Activated naive CD4-positive, alpha-beta T cell treated with anti-CD3 and anti-CD28 coated beads, Interleukin-2, amount 10 ng/mL, durations not matched to agents 7 days and 5 days (primary cell): ENCODE data around the gene KRTAP5-2.
"Not testable (repeated sequence)": the region's sequence is repeated elsewhere in the genome, so short reads cannot be mapped to it uniquely, and the experiment has no call there.

ENCODE experiments used
- CTCF ChIA-PET: fragments of 350-600 bp; sonication (Branson Sonifier 250); formaldehyde crosslinking; loops from one replicate; lab custom pipeline; 2021; ENCODE audit warnings: antibody characterized with exemption; lab: Charles Lee
- DNase-seq: peaks from one replicate; pipeline ENCODE4 v3.0.0-alpha.2; 2020
- H3K27ac Mint-ChIP-seq: one replicate; pipeline ENCODE4 v1.8.0; 2021; ENCODE audit warnings: mild to moderate bottlenecking, moderate library complexity, mixed read lengths
- H3K27me3 Mint-ChIP-seq: one replicate; pipeline ENCODE4 v1.8.0; 2021; ENCODE audit warnings: mild to moderate bottlenecking, mixed read lengths
- H3K36me3 Mint-ChIP-seq: one replicate; pipeline ENCODE4 v1.8.0; 2021; ENCODE audit warnings: mixed read lengths
- H3K4me1 Mint-ChIP-seq: one replicate; pipeline ENCODE4 v1.8.0; 2021; ENCODE audit warnings: mixed read lengths
- H3K4me3 Mint-ChIP-seq: one replicate; pipeline ENCODE4 v1.8.0; 2021; ENCODE audit warnings: mild to moderate bottlenecking, moderate library complexity, mixed read lengths
- H3K9me3 Mint-ChIP-seq: one replicate; pipeline ENCODE4 v1.8.0; 2021; ENCODE audit warnings: mixed read lengths

KRTAP5-2 gene

DNA sequence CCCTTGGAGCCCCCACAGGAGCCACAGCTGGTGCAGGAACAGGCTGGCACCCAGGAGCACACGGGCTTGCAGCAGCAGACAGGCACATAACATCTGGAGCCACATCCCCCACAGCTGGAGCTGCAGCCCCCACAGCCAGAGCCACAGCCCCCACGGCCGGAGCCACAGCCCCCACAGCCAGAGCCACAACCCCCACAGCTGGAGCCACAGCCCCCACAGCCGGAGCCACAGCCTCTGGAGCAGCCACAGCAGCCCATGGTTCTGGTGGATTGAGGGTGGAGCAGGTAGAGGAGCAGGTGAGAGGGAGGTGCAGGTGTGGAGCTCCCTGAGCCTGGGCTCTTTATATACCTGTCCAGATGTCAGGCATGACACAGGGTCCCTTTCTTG, at the start of gene KRTAP5-2:
Gene KRTAP5-2, minus strand, starts transcription at position 301 of the 387 bp plus-strand sequence. Its CDS starts 44 bp downstream, at position 257.
- CTCF ChIA-PET = interaction anchor here (1.2 kb wide), 1 partner anchor 23 kb away, joined by 3 read pairs; no protein-coding TSS in a partner anchor
- Mint-ChIP-seq H3K27ac (peak within 1 kb of the TSS; percentile 38), H3K9me3 (no peaks in the 10 kb centered on the region), H3K27me3 (peaks cover 69% of the 10 kb centered on the region), H3K36me3 (no peaks in the 10 kb centered on the region), H3K4me1 (peaks cover 5% of the 10 kb centered on the region), H3K4me3 (no peak within 1 kb of the TSS)
- DNase-seq = no peak

GRCh38 chr11:1646540-1646939, 48.4 kb upstream of the KRTAP5-2 start:
- not testable (repeated sequence) for H3K9me3 Mint-ChIP-seq, H3K27ac Mint-ChIP-seq, H3K4me3 Mint-ChIP-seq, H3K36me3 Mint-ChIP-seq, H3K4me1 Mint-ChIP-seq
- DNase-seq = peak; percentile 5
- CTCF ChIA-PET = interaction anchor here (0.7 to 2.1 kb wide), 2 partner anchors 15 to 186 kb away, joined by 5 read pairs; no protein-coding TSS in a partner anchor
- peaks cover 27% of the 10 kb centered on the region for H3K27me3 Mint-ChIP-seq

DNA sequence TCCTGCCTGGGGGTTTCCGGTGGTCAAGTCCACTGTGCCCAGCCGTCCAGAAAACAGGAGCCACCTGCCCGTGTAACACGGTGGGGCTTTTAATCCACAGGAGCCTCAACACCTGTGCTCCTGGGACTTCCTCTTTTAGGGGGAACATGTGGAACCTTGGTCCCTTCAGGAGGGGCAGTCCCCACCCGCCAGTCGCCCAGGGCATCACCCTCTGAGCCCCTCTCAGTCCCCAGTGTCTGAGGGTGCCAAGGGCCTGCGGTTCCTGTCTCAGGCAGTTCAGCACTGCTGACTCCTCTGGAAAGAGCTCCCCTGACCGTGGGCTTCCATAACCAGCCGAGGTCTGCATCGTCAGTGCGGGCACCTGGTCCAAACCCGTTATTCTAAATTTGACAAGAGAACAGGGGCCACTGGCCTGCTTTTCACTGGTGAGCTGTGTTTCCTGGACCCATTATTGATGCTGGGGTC, 47.3 kb upstream of the KRTAP5-2 start:
- Mint-ChIP-seq H3K36me3 (no peaks in the 10 kb centered on the region), H3K9me3 (no peaks in the 10 kb centered on the region), H3K27me3 (peaks cover 15% of the 10 kb centered on the region), H3K27ac (no peak overlapping the region), H3K4me1 (no peaks in the 10 kb centered on the region), H3K4me3 (no peak overlapping the region)
- CTCF ChIA-PET = interaction anchor here (0.9 to 2.1 kb wide), 2 partner anchors 8 to 13 kb away, joined by 3 to 5 read pairs; no protein-coding TSS in a partner anchor
- no peak for DNase-seq

DNA sequence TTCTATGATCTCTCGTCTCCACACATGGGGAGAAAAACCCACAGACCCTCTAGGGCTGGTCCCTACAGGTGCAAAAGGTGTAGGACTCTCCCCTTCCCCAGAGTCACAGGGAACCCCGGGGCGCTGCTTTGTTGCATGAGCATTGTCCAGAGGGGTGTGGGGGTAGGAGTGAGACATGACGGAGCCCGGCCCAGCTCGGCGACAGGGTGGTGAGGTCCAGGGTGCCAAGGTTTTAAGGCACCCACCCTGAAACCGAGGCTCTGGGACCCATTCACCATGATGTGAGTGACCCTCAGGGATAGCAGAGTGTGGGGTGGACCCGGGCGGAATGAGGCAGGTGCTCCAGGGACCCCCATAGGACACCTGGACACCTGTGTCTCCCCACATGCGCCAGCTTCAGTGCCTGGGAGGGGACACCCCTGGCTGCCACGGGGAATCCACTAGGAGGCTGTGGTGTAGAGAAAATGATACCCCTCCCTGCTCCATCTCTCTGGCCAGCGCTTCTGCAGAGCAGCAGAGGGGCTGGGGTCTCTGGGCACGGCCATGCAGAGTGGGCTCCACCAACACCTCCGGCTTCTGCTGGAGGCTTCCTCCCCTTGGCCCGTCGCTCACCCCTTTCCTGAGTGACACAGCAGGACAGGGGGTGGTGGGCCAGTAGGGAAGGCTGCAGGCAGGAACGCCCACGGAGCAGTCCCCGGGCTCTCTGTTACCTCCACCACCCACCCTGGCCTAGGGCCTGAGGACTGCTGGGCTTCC, 46.7 kb upstream of the KRTAP5-2 start:
- peaks cover 19% of the 10 kb centered on the region for H3K27me3 Mint-ChIP-seq
- no peaks in the 10 kb centered on the region for H3K4me1 Mint-ChIP-seq
- H3K27ac Mint-ChIP-seq = no peak overlapping the region
- no peaks in the 10 kb centered on the region for H3K36me3 Mint-ChIP-seq
- H3K4me3 Mint-ChIP-seq = no peak overlapping the region
- peak; percentile 14 for DNase-seq
- CTCF ChIA-PET = interaction anchor here (0.8 to 0.9 kb wide), 2 partner anchors 7 to 187 kb away, joined by 3 read pairs; no protein-coding TSS in a partner anchor
- H3K9me3 Mint-ChIP-seq = no peaks in the 10 kb centered on the region

- peaks cover 26% of the 10 kb centered on the region for H3K27me3 Mint-ChIP-seq
- peaks cover 2% of the 10 kb centered on the region for H3K4me1 Mint-ChIP-seq
- H3K36me3 Mint-ChIP-seq = no peaks in the 10 kb centered on the region
- DNase-seq = peak; percentile 12
- no peaks in the 10 kb centered on the region for H3K9me3 Mint-ChIP-seq
- CTCF ChIA-PET = no interaction called here
- no peak overlapping the region for H3K4me3 Mint-ChIP-seq
- H3K27ac Mint-ChIP-seq = no peak overlapping the region
These were observed 45.1 kb upstream of the KRTAP5-2 start for GRCh38 chr11:1643146-1643690.

DNA sequence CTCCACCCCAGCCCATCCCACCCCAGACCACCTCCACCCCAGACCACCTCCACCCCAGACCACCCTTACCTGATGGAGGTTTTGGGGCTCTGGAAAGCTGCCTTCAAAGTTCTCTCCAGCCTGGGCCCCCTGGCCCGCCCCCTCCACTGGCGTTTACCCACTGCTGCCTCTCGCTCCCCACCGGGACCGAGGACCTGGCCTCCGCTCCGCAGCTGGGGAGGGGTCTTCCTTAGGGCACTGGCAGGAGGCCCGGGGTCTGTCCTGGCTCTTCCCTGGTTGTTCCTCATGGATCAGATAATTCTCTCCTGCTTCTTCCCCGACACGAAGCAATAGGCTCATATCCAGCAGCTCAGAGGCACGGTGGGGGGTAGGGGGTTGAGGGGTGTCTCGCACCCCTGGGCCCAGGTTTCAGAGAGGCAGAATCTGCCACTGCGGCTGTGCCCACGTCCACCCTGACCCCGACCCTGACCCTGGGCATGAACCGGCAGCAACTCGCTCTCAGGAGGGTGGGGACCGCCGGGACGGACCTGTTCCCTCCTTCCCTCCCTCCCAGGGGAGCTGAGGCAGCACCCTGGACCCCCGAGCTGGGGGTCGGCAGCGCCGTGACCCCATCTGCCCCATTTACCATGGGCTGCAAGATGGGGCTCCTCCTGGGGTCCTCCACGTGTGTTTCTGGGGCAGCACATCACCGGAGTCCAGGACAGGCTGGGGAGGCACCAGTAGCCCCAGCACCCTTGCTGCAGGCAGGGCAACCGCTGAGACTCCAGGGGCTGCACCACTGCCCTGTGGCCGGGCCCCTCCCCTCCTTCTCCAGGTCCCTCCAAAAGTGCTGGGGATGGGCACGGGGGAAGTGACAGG, 44.4 kb upstream of the KRTAP5-2 start:
- Mint-ChIP-seq H3K36me3 (no peaks in the 10 kb centered on the region), H3K4me1 (peaks cover 2% of the 10 kb centered on the region), H3K9me3 (no peaks in the 10 kb centered on the region), H3K27ac (no peak overlapping the region), H3K27me3 (peaks cover 26% of the 10 kb centered on the region), H3K4me3 (no peak overlapping the region)
- DNase-seq = peak; percentile 14
- CTCF ChIA-PET = no interaction called here

DNA sequence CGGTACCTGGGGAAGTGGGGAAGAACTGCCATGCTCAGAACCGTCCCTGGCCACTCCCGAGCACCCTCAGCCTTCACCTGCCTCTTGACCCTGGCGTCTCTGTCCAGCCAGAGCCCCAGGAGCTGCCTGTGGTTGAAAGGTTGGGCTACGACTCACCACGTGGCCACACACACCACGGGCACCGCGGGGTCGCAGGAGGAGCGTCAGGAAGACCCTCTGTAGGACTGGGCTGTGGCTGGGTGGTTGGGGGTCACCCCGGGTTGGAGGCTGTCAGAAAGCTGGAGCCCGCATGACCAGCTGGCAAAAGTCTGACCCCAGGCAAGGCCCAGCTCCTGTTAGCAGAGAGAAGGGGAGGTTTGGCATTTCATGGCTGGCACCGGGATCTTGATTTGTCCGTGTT, 43.0 kb upstream of the KRTAP5-2 start:
- Mint-ChIP-seq H3K9me3 (no peaks in the 10 kb centered on the region), H3K36me3 (no peaks in the 10 kb centered on the region), H3K4me1 (peaks cover 2% of the 10 kb centered on the region), H3K27me3 (peaks cover 26% of the 10 kb centered on the region), H3K4me3 (no peak overlapping the region), H3K27ac (no peak overlapping the region)
- CTCF ChIA-PET = interaction anchor here (0.8 to 2.4 kb wide), 4 partner anchors 9 to 340 kb away, joined by 3 to 15 read pairs (median 4); no protein-coding TSS in a partner anchor
- DNase-seq = no peak

- Mint-ChIP-seq H3K36me3 (no peaks in the 10 kb centered on the region), H3K27me3 (peaks cover 23% of the 10 kb centered on the region), H3K9me3 (no peaks in the 10 kb centered on the region), H3K4me3 (no peak overlapping the region), H3K27ac (no peak overlapping the region), H3K4me1 (peaks cover 2% of the 10 kb centered on the region)
- CTCF ChIA-PET = interaction anchor here (0.8 to 3.3 kb wide), 10 partner anchors 9 to 341 kb away, joined by 3 to 15 read pairs (median 5); no protein-coding TSS in a partner anchor
- peak; percentile 39 for DNase-seq
These were observed 42.2 kb upstream of the KRTAP5-2 start for GRCh38 chr11:1640076-1640946.

DNA sequence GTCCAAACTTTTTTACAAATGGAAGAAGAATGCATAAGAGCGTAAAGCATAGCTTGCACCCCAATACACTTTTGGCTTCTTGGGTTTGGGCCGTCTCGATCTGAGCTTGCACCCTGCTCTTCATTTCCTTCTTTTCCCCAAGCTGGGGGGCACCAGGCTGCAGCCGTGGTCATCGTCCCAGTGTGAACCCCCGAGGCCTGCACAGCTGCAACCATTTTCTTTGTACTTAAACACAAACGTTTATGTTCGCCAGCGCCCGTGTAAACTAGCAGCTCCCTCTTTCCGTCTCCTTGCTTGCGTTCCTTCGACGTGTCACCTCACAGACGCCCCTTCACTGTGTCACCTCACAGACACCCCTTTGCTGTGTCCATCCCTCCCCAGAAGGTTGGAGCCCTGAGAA, 41.6 kb upstream of the KRTAP5-2 start:
- CTCF ChIA-PET = interaction anchor here (0.9 to 3.3 kb wide), 8 partner anchors 9 to 282 kb away, joined by 3 to 15 read pairs (median 5); no protein-coding TSS in a partner anchor
- Mint-ChIP-seq H3K9me3 (no peaks in the 10 kb centered on the region), H3K27me3 (peaks cover 23% of the 10 kb centered on the region), H3K36me3 (no peaks in the 10 kb centered on the region), H3K27ac (no peak overlapping the region), H3K4me3 (no peak overlapping the region), H3K4me1 (peaks cover 2% of the 10 kb centered on the region)
- no peak for DNase-seq

GRCh38 chr11:1639102-1639620, 41.1 kb upstream of the KRTAP5-2 start:
- no peak for DNase-seq
- no peak overlapping the region for H3K27ac Mint-ChIP-seq
- H3K4me3 Mint-ChIP-seq = no peak overlapping the region
- peaks cover 19% of the 10 kb centered on the region for H3K27me3 Mint-ChIP-seq
- no peaks in the 10 kb centered on the region for H3K9me3 Mint-ChIP-seq
- CTCF ChIA-PET = interaction anchor here (0.9 to 3.3 kb wide), 8 partner anchors 8 to 283 kb away, joined by 3 to 15 read pairs (median 5); no protein-coding TSS in a partner anchor
- H3K4me1 Mint-ChIP-seq = peaks cover 2% of the 10 kb centered on the region
- no peaks in the 10 kb centered on the region for H3K36me3 Mint-ChIP-seq

- CTCF ChIA-PET = interaction anchor here (1.2 to 3.3 kb wide), 4 partner anchors 10 to 193 kb away, joined by 3 to 11 read pairs (median 4); no protein-coding TSS in a partner anchor
- Mint-ChIP-seq H3K36me3 (no peaks in the 10 kb centered on the region), H3K4me3 (no peak overlapping the region), H3K27ac (no peak overlapping the region), H3K4me1 (peaks cover 2% of the 10 kb centered on the region), H3K9me3 (no peaks in the 10 kb centered on the region), H3K27me3 (peaks cover 25% of the 10 kb centered on the region)
- DNase-seq = no peak
These were observed 40.2 kb upstream of the KRTAP5-2 start for GRCh38 chr11:1638344-1638743.

DNA sequence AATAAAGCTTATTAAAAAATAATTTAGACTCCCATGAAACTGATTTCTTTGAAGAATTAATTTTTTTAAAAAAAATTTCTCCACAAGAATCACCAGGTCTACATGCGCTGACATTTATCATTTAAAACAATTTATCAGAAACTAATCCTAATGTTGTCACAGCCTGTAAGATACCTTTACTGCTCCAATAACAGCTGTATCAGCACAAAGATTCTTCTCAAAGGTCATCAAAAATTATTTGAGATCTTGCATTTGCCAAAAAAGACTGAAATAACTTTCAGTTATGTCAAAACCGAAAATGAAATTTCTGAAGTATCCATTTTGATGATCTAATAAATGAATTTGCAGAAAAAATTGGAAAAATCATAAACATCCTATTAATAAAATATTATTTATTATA, 39.5 kb upstream of the KRTAP5-2 start:
- CTCF ChIA-PET = interaction anchor here (1.2 to 3.3 kb wide), 3 partner anchors 8 to 10 kb away, joined by 3 to 11 read pairs (median 3); no protein-coding TSS in a partner anchor
- no peaks in the 10 kb centered on the region for H3K9me3 Mint-ChIP-seq
- H3K36me3 Mint-ChIP-seq = no peaks in the 10 kb centered on the region
- H3K27me3 Mint-ChIP-seq = peaks cover 26% of the 10 kb centered on the region
- no peak for DNase-seq
- no peak overlapping the region for H3K4me3 Mint-ChIP-seq
- peaks cover 2% of the 10 kb centered on the region for H3K4me1 Mint-ChIP-seq
- H3K27ac Mint-ChIP-seq = no peak overlapping the region
